SK-N-SH (cell line): ENCODE results near the gene SLC35F4. TPM values are rescaled to one million over a fixed set of nuclear protein-coding genes. Genes with fewer than 3 reads are reported as not detected.

ENCODE experiments used
- CTCF ChIA-PET: fragments of 300-600, 350-600 bp; formaldehyde crosslinking; extraction: SDS; loops from one replicate; lab custom pipeline; 2021; lab: Yijun Ruan, JAX
- POLR2A ChIA-PET: fragments of 350-600 bp; sonication (Branson Sonifier 250); formaldehyde crosslinking; extraction: SDS; loops from one replicate; lab custom pipeline; 2020; ENCODE audit warnings: antibody characterized with exemption, inconsistent platforms; lab: Yijun Ruan, JAX
- DNase-seq: peaks from one replicate; pipeline ENCODE4 v3.0.0; 2012
- H2AFZ ChIP-seq: fragments of 200-600 bp; sonication (generic); 2 replicates; pipeline ENCODE4 v1.8.1; 2016; ENCODE audit warnings: antibody characterized with exemption, mild to moderate bottlenecking, low read depth
- H3F3A ChIP-seq: fragments of 200-600 bp; sonication (generic); replicated peaks from 2 replicates; pipeline ENCODE3; 2016; ENCODE audit warnings: antibody characterized with exemption, mild to moderate bottlenecking; ENCODE audit not compliant: insufficient read depth
- H3K27ac ChIP-seq, 2 experiments: fragments of 200-500 bp in 1 of 2; fragments of 200-600 bp in 1 of 2; sonication (Bioruptor generic) in 1 of 2; sonication (generic), shearing (Covaris generic) in 1 of 2; 2 replicates each; pipeline versions ENCODE4 v1.5.1 to v1.6.1; 2014 to 2016; ENCODE audit warnings: low read depth in 2 of 2, inconsistent platforms in 1 of 2, low read length in 1 of 2, mild to moderate bottlenecking in 1 of 2, mixed read lengths in 1 of 2
- H3K27me3 ChIP-seq: fragments of 200-600 bp; sonication (generic), shearing (Covaris generic); 2 replicates; pipeline ENCODE4 v1.6.1; 2016; ENCODE audit warnings: mixed run types; ENCODE audit not compliant: insufficient read depth
- H3K36me3 ChIP-seq, 2 experiments: fragments of 200-500 bp in 1 of 2; fragments of 200-600 bp in 1 of 2; sonication (Bioruptor generic) in 1 of 2; sonication (generic) in 1 of 2; replicated peaks in 1 of 2; 2 replicates each; pipeline versions ENCODE3 to v1.5.1; 2014 to 2016; ENCODE audit warnings: low read length in 1 of 2, mild to moderate bottlenecking in 1 of 2; ENCODE audit not compliant: insufficient read depth in 2 of 2, control insufficient read depth in 1 of 2
- H3K4me1 ChIP-seq, 2 experiments: fragments of 200-500 bp in 1 of 2; fragments of 200-600 bp in 1 of 2; sonication (Bioruptor generic) in 1 of 2; sonication (generic), shearing (Covaris generic) in 1 of 2; 2 replicates each; pipeline versions ENCODE4 v1.5.1 to v1.6.1; 2014 to 2016; ENCODE audit warnings: low read depth in 1 of 2, low read length in 1 of 2, mixed run types in 1 of 2; ENCODE audit not compliant: insufficient read depth in 2 of 2, control insufficient read depth in 1 of 2
- H3K4me2 ChIP-seq: fragments of 200-600 bp; sonication (generic), shearing (Covaris generic); 2 replicates; pipeline ENCODE4 v1.6.1; 2017; ENCODE audit warnings: mixed run types
- H3K4me3 ChIP-seq, 2 experiments: fragments of 200-500 bp in 1 of 2; fragments of 200-600 bp in 1 of 2; sonication (Bioruptor generic) in 1 of 2; sonication (generic), shearing (Covaris generic) in 1 of 2; 2 replicates each; pipeline versions ENCODE4 v1.5.1 to v1.8.1; 2014 to 2016; ENCODE audit warnings: low read depth in 2 of 2, inconsistent platforms in 1 of 2, low read length in 1 of 2, mild to moderate bottlenecking in 1 of 2, mixed read lengths in 1 of 2, moderate library complexity in 1 of 2
- H3K79me2 ChIP-seq: fragments of 200-600 bp; sonication (generic); 2 replicates; pipeline ENCODE4 v1.8.1; 2017; ENCODE audit warnings: mild to moderate bottlenecking; ENCODE audit not compliant: insufficient read depth
- H3K9ac ChIP-seq: fragments of 200-600 bp; sonication (generic); 2 replicates; pipeline ENCODE4 v1.6.1; 2017; ENCODE audit warnings: mixed run types
- H3K9me2 ChIP-seq: fragments of 200-600 bp; sonication (generic); 2 replicates; pipeline ENCODE4 v1.6.1; 2017; ENCODE audit warnings: mixed run types
- H3K9me3 ChIP-seq: fragments of 200-600 bp; sonication (generic); 2 replicates; pipeline ENCODE4 v1.6.1; 2017; ENCODE audit warnings: mixed run types, mild to moderate bottlenecking, moderate library complexity
- H4K20me1 ChIP-seq: fragments of 200-600 bp; sonication (generic); 2 replicates; pipeline ENCODE4 v1.6.1; 2017; ENCODE audit warnings: mild to moderate bottlenecking, mixed run types; ENCODE audit not compliant: insufficient read depth
- CHD2 ChIP-seq: fragments of 150-350 bp; IDR thresholded peaks from 2 replicates; pipeline ENCODE4 v1.6.1; 2018; ENCODE audit warnings: low read length; ENCODE audit not compliant: partially characterized antibody
- CTCF ChIP-seq: fragments of 200-600 bp; sonication (generic); IDR thresholded peaks from 2 replicates; pipeline ENCODE4 v1.6.1; 2017; ENCODE audit warnings: antibody characterized with exemption, mild to moderate bottlenecking, moderate library complexity
- ELF1 ChIP-seq: IDR thresholded peaks from 2 replicates; pipeline ENCODE4 v1.4.0; 2012
- EP300 ChIP-seq, 2 experiments: IDR thresholded peaks; 2 replicates each; pipeline versions ENCODE4 v1.4.0 to v1.6.1; 2012; ENCODE audit warnings: borderline replicate concordance in 1 of 2, low read depth in 1 of 2, low read length in 1 of 2
- FOSL2 ChIP-seq: IDR thresholded peaks from 2 replicates; pipeline ENCODE4 v1.4.0; 2012; ENCODE audit warnings: low read depth, mild to moderate bottlenecking, moderate library complexity, borderline replicate concordance
- FOXJ3 ChIP-seq: sonication (generic); formaldehyde crosslinking; IDR thresholded peaks from 2 replicates; pipeline ENCODE4 v1.5.1; 2020; ENCODE audit warnings: mild to moderate bottlenecking, missing genetic modification reagents
- GATA2 ChIP-seq: sonication (generic); formaldehyde crosslinking; IDR thresholded peaks from 2 replicates; pipeline ENCODE4 v1.5.0; 2020; ENCODE audit warnings: mild to moderate bottlenecking, missing genetic modification reagents
- JUND ChIP-seq: IDR thresholded peaks from 2 replicates; pipeline ENCODE4 v1.4.0; 2012
- MXI1 ChIP-seq: IDR thresholded peaks from 2 replicates; pipeline ENCODE4 v1.6.1; 2012; ENCODE audit warnings: mild to moderate bottlenecking, low read depth, low read length, improper control_type of control experiment
- NFIC ChIP-seq: IDR thresholded peaks from 2 replicates; pipeline ENCODE4 v1.4.0; 2012; ENCODE audit warnings: borderline replicate concordance
- NRF1 ChIP-seq: IDR thresholded peaks from 2 replicates; pipeline ENCODE4 v1.6.1; 2012; ENCODE audit warnings: low read depth, mild to moderate bottlenecking, low read length
- PBX3 ChIP-seq: IDR thresholded peaks from 2 replicates; pipeline ENCODE4; 2012
- RAD21 ChIP-seq: IDR thresholded peaks from 2 replicates; pipeline ENCODE4 v1.6.1; 2012; ENCODE audit warnings: mild to moderate bottlenecking, low read length
- RFX5 ChIP-seq: IDR thresholded peaks from 2 replicates; pipeline ENCODE4 v1.6.1; 2012; ENCODE audit warnings: mild to moderate bottlenecking, improper control_type of control experiment, low read length
- RXRA ChIP-seq: IDR thresholded peaks from 2 replicates; pipeline ENCODE4 v1.4.0; 2012; ENCODE audit warnings: low read depth, mild to moderate bottlenecking, borderline replicate concordance
- SIN3A ChIP-seq: IDR thresholded peaks from 2 replicates; pipeline ENCODE4 v1.6.1; 2012; ENCODE audit warnings: low read depth, mild to moderate bottlenecking, low read length, moderate library complexity, borderline replicate concordance
- SMC3 ChIP-seq: IDR thresholded peaks from 2 replicates; pipeline ENCODE4 v1.6.1; 2012; ENCODE audit warnings: low read depth, low read length, improper control_type of control experiment
- TAF1 ChIP-seq: IDR thresholded peaks from 2 replicates; pipeline ENCODE4 v1.6.1; 2012; ENCODE audit warnings: low read depth, mild to moderate bottlenecking, low read length, moderate library complexity, borderline replicate concordance
- TCF12 ChIP-seq: IDR thresholded peaks from 2 replicates; pipeline ENCODE4 v1.4.0; 2012
- TEAD4 ChIP-seq: IDR thresholded peaks from 2 replicates; pipeline ENCODE4 v1.4.0; 2012; ENCODE audit warnings: mild to moderate bottlenecking, borderline replicate concordance; ENCODE audit not compliant: insufficient read depth
- USF1 ChIP-seq: IDR thresholded peaks from 2 replicates; pipeline ENCODE4 v1.4.0; 2012; ENCODE audit warnings: low read depth, borderline replicate concordance
- ZBTB33 ChIP-seq: IDR thresholded peaks from 2 replicates; pipeline ENCODE4 v1.4.0; 2012; ENCODE audit warnings: low read depth, borderline replicate concordance
- WGBS: methylation state at CpG from one replicate; pipeline ENCODE4 v1.1.6; 2017; ENCODE audit warnings: low lambda C conversion rate; 5-methylcytosine and 5-hydroxymethylcytosine counted together
- polyA plus RNA-seq, 3 experiments: library from polyadenylated mRNA; depleted of rRNA; stranded (reverse); fragments of >200 nt; gene quantifications; 2 replicates each; pipeline ENCODE4 v1.2.3, GENCODE V29; 2012
- TF ChIP-seq, protein P1 (sequence below): fragments of 150-350 bp; IDR thresholded peaks from 2 replicates; pipeline ENCODE4 v1.6.1; 2016; ENCODE audit warnings: mild to moderate bottlenecking, low read depth, low read length

The SLC35F4 gene
- polyA plus RNA-seq, 1 of the 3 experiments (the other 2 are of a cell fraction), result not detected

- Histone ChIP-seq H3K4me1 (no peaks in the 10 kb centered on the region), H3K9me2 (no peaks in the 10 kb centered on the region), H3K9me3 (no peaks in the 10 kb centered on the region), H3F3A (no peaks in the 10 kb centered on the region), H3K79me2 (no peaks in the 10 kb centered on the region), H3K4me3 (no peak overlapping the region), H4K20me1 (no peaks in the 10 kb centered on the region), H3K36me3 (no peaks in the 10 kb centered on the region), H3K27me3 (no peaks in the 10 kb centered on the region), H3K9ac (no peak overlapping the region), H3K4me2 (no peak overlapping the region), H2AFZ (no peak overlapping the region), H3K27ac (no peak overlapping the region)
- TF ChIP-seq SIN3A, result no peak
- TF ChIP-seq RAD21, result no peak
- TF ChIP-seq ELF1, result no peak
- TF ChIP-seq EP300 (IDR thresholded peaks at IDR 0.05; ENCODE audit: borderline replicate concordance in 1 of 2, low read depth in 1 of 2, low read length in 1 of 2), result no peak
- no peak for TF ChIP-seq GATA2 (CRISPR knock-in tag)
- WGBS, result 0% methylated on average over 3 of the region's 3 CpGs
- ChIA-PET CTCF (no interaction called here), POLR2A (no interaction called here)
- DNase-seq, result no peak
These were observed 153.2 kb downstream of the SLC35F4 start for GRCh38 chr14:57712698-57713097.

DNA sequence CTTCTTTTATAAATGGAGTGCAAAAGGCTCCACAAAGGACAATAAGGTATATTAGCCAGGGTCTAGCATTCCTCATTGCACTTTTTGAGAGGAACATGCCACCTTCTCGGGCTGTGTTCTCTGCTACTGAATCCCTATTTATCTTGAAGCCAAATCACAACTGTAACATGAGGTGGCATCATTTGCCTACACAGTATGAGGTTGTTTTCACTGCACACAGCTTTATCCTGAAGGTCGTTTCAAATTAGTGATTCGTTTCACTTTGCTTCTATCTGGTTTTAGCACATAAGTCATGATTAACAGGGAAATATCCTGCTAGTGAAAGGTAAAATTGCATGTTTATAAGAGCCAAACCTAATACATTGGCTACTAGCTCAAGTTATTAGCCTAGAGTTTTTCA lies 153.8 kb downstream of the SLC35F4 start:
- no peaks in the 10 kb centered on the region for H3K4me1 ChIP-seq
- no peaks in the 10 kb centered on the region for H3K27me3 ChIP-seq
- no peaks in the 10 kb centered on the region for H3F3A ChIP-seq
- H2AFZ ChIP-seq, result no peak overlapping the region
- no peaks in the 10 kb centered on the region for H3K9me2 ChIP-seq
- TF ChIP-seq, protein P1, sequence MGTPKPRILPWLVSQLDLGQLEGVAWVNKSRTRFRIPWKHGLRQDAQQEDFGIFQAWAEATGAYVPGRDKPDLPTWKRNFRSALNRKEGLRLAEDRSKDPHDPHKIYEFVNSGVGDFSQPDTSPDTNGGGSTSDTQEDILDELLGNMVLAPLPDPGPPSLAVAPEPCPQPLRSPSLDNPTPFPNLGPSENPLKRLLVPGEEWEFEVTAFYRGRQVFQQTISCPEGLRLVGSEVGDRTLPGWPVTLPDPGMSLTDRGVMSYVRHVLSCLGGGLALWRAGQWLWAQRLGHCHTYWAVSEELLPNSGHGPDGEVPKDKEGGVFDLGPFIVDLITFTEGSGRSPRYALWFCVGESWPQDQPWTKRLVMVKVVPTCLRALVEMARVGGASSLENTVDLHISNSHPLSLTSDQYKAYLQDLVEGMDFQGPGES, result no peak
- no peak for TF ChIP-seq SMC3
- TF ChIP-seq TAF1, result no peak
- no peak for TF ChIP-seq CHD2
- TF ChIP-seq RAD21, result no peak
- TF ChIP-seq FOXJ3, result no peak
- no peak for TF ChIP-seq TEAD4
- no peak for TF ChIP-seq ZBTB33
- no peak for TF ChIP-seq PBX3
- no peak for TF ChIP-seq CTCF
- TF ChIP-seq GATA2 (CRISPR knock-in tag), result no peak
- no peak for TF ChIP-seq FOSL2
- no peak for TF ChIP-seq NFIC
- TF ChIP-seq RFX5, result no peak
- no peak for TF ChIP-seq NRF1
- no peak for TF ChIP-seq RXRA
- no peak for TF ChIP-seq JUND
- TF ChIP-seq MXI1, result no peak
- TF ChIP-seq USF1, result no peak
- TF ChIP-seq TCF12, result no peak
- no peak overlapping the region for H3K4me2 ChIP-seq
- no peaks in the 10 kb centered on the region for H4K20me1 ChIP-seq
- no peak overlapping the region for H3K27ac ChIP-seq
- WGBS, result 0% methylated on average over 3 of the region's 3 CpGs
- no peak for DNase-seq
- H3K36me3 ChIP-seq, result no peaks in the 10 kb centered on the region
- H3K9me3 ChIP-seq, result no peaks in the 10 kb centered on the region
- no peak overlapping the region for H3K4me3 ChIP-seq
- ChIA-PET CTCF (no interaction called here), POLR2A (no interaction called here)
- no peak overlapping the region for H3K9ac ChIP-seq
- no peaks in the 10 kb centered on the region for H3K79me2 ChIP-seq
